HFF-Myc (cell line): ENCODE measurements around the gene TUBA1B.
"Not testable (repeated sequence)": the region's sequence is repeated elsewhere in the genome, so short reads cannot be mapped to it uniquely, and the experiment has no call there.

Experiments
- DNase-seq: peaks from one replicate; pipeline ENCODE4 v3.0.0-alpha.2; 2011; ENCODE audit warnings: low read depth; ENCODE audit errors: extremely low read depth
- H3K4me3 ChIP-seq: replicated peaks from 2 replicates; pipeline ENCODE4 v1.5.1; 2011; ENCODE audit warnings: low read depth, mild to moderate bottlenecking, control low read depth, low read length
- CTCF ChIP-seq: IDR thresholded peaks from 2 replicates; pipeline ENCODE4 v1.5.1; 2012; ENCODE audit warnings: mild to moderate bottlenecking, low read depth, low read length, control low read depth; ENCODE audit errors: missing control alignments

Gene TUBA1B

GRCh38 chr12:49154221-49154620 lies 23.0 kb upstream of the TUBA1B start:
- no peak for DNase-seq
- TF ChIP-seq CTCF, result no peak

GRCh38 chr12:49147384-49147783 lies 16.2 kb upstream of the TUBA1B start:
- TF ChIP-seq CTCF, result no peak
- DNase-seq, result no peak
- no peak overlapping the region for H3K4me3 ChIP-seq

More at GRCh38 chr12:49154221-49154620, 23.0 kb upstream of the TUBA1B start:
- no peak overlapping the region for H3K4me3 ChIP-seq

- no peak for TF ChIP-seq CTCF
- DNase-seq, result no peak
- H3K4me3 ChIP-seq, result no peak overlapping the region
Observed at GRCh38 chr12:49146406-49146805, 15.2 kb upstream of the TUBA1B start.

- DNase-seq, result no peak
- no peak overlapping the region for H3K4me3 ChIP-seq
- no peak for TF ChIP-seq CTCF
Observed at GRCh38 chr12:49144384-49144783, 13.2 kb upstream of the TUBA1B start.

- TF ChIP-seq CTCF, result no peak
- DNase-seq, result no peak
- no peak overlapping the region for H3K4me3 ChIP-seq
Observed at GRCh38 chr12:49138999-49139398, 7.8 kb upstream of the TUBA1B start.

GRCh38 chr12:49138587-49138986 lies 7.4 kb upstream of the TUBA1B start:
- DNase-seq, result no peak
- H3K4me3 ChIP-seq, result no peak overlapping the region
- no peak for TF ChIP-seq CTCF

GRCh38 chr12:49137476-49137875 lies 6.3 kb upstream of the TUBA1B start:
- TF ChIP-seq CTCF, result no peak
- H3K4me3 ChIP-seq, result no peak overlapping the region
- no peak for DNase-seq

GRCh38 chr12:49136997-49137396 lies 5.8 kb upstream of the TUBA1B start:
- not testable (repeated sequence) for H3K4me3 ChIP-seq, DNase-seq
